Measurements from ENCODE around the gene AQR. TPM values are rescaled to one million over a fixed set of nuclear protein-coding genes. Genes with fewer than 3 reads are reported as not detected.
"Not testable (repeated sequence)": the region's sequence is repeated elsewhere in the genome, so short reads cannot be mapped to it uniquely, and the experiment has no call there.

AQR gene
- total RNA-seq, 2 experiments from 2014 or later, result 35.3 to 36.2 TPM

GRCh38 chr15:34986771-34987480 lies 17.4 kb upstream of the AQR start:
- no peaks in the 10 kb centered on the region for H3K27me3 Mint-ChIP-seq
- H3K4me3 Mint-ChIP-seq, result peak overlapping the region; percentile 94
- H3K36me3 Mint-ChIP-seq, result peaks cover 18% of the 10 kb centered on the region
- DNase-seq, result no peak
- POLR2A ChIA-PET, result interaction anchor here (1.6 to 2.0 kb wide), 2 partner anchors 13 to 18 kb away, joined by 7 to 9 read pairs; partner anchors contain the start of gene AQR
- H3K27ac Mint-ChIP-seq, result peak overlapping the region; percentile 95
- ATAC-seq (ENCODE audit: low read depth), result no peak
- H3K9me3 Mint-ChIP-seq, result no peaks in the 10 kb centered on the region
- H3K4me1 Mint-ChIP-seq, result peaks cover 22% of the 10 kb centered on the region

- Mint-ChIP-seq H3K4me3 (peak overlapping the region; percentile 94), H3K4me1 (peaks cover 22% of the 10 kb centered on the region)
These were observed 16.8 kb upstream of the AQR start for GRCh38 chr15:34986326-34986725.

GRCh38 chr15:34984889-34985630 lies 15.5 kb upstream of the AQR start:
- Mint-ChIP-seq H3K36me3 (peaks cover 18% of the 10 kb centered on the region), H3K27ac (peak overlapping the region; percentile 54), H3K4me1 (peaks cover 22% of the 10 kb centered on the region), H3K27me3 (no peaks in the 10 kb centered on the region), H3K9me3 (no peaks in the 10 kb centered on the region), H3K4me3 (peak overlapping the region; percentile 44)
- POLR2A ChIA-PET, result interaction anchor here (1.2 kb wide), 1 partner anchor 15 kb away, joined by 5 read pairs; the partner anchor contains the start of gene AQR
- no peak for DNase-seq
- no peak for ATAC-seq (ENCODE audit: low read depth)

More at GRCh38 chr15:34986326-34986725, 16.8 kb upstream of the AQR start:
- no peaks in the 10 kb centered on the region for H3K9me3 Mint-ChIP-seq
- peak overlapping the region; percentile 95 for H3K27ac Mint-ChIP-seq
- no peaks in the 10 kb centered on the region for H3K27me3 Mint-ChIP-seq
- POLR2A ChIA-PET, result interaction anchor here (1.6 kb wide), 1 partner anchor 17 kb away, joined by 9 read pairs; the partner anchor contains the start of gene AQR
- peaks cover 18% of the 10 kb centered on the region for H3K36me3 Mint-ChIP-seq
- no peak for ATAC-seq (ENCODE audit: low read depth)
- DNase-seq, result no peak

GRCh38 chr15:34976743-34977142 lies 7.2 kb upstream of the AQR start:
- DNase-seq (no peak), ATAC-seq (ENCODE audit: low read depth) (no peak)
- POLR2A ChIA-PET, result interaction anchor here (1.7 kb wide), 1 partner anchor 11 kb away, joined by 6 read pairs; the partner anchor contains the start of gene ZNF770
- peaks cover 4% of the 10 kb centered on the region for H3K36me3 Mint-ChIP-seq
- H3K27ac Mint-ChIP-seq, result no peak overlapping the region
- no peaks in the 10 kb centered on the region for H3K27me3 Mint-ChIP-seq
- H3K4me3 Mint-ChIP-seq, result no peak overlapping the region
- H3K4me1 Mint-ChIP-seq, result peaks cover 4% of the 10 kb centered on the region
- no peaks in the 10 kb centered on the region for H3K9me3 Mint-ChIP-seq

GRCh38 chr15:34976073-34976472 lies 6.5 kb upstream of the AQR start:
- Mint-ChIP-seq H3K4me1 (peaks cover 2% of the 10 kb centered on the region), H3K9me3 (no peaks in the 10 kb centered on the region), H3K27ac (no peak overlapping the region), H3K27me3 (no peaks in the 10 kb centered on the region), H3K4me3 (no peak overlapping the region), H3K36me3 (peaks cover 4% of the 10 kb centered on the region)
- POLR2A ChIA-PET, result interaction anchor here (1.7 kb wide), 1 partner anchor 12 kb away, joined by 6 read pairs; the partner anchor contains the start of gene ZNF770
- DNase-seq (no peak), ATAC-seq (ENCODE audit: low read depth) (no peak)

GRCh38 chr15:34973512-34973911 lies 4.0 kb upstream of the AQR start:
- H3K27me3 Mint-ChIP-seq, result no peaks in the 10 kb centered on the region
- H3K36me3 Mint-ChIP-seq, result peaks cover 6% of the 10 kb centered on the region
- POLR2A ChIA-PET, result interaction anchor here (1.5 kb wide), 1 partner anchor 15 kb away, joined by 7 read pairs; the partner anchor contains the start of gene ZNF770
- H3K27ac Mint-ChIP-seq, result no peak overlapping the region
- no peaks in the 10 kb centered on the region for H3K9me3 Mint-ChIP-seq
- ATAC-seq (ENCODE audit: low read depth) (no peak), DNase-seq (no peak)
- H3K4me3 Mint-ChIP-seq, result no peak overlapping the region
- peaks cover 6% of the 10 kb centered on the region for H3K4me1 Mint-ChIP-seq

- not testable (repeated sequence) for H3K27me3 Mint-ChIP-seq; H3K9me3 Mint-ChIP-seq; ATAC-seq (ENCODE audit: low read depth); DNase-seq
- Mint-ChIP-seq H3K27ac (peak overlapping the region; percentile 87), H3K4me3 (peak overlapping the region; percentile 95), H3K4me1 (peaks cover 21% of the 10 kb centered on the region), H3K36me3 (peaks cover 11% of the 10 kb centered on the region)
- POLR2A ChIA-PET, result interaction anchor here (1.0 to 3.0 kb wide), 6 partner anchors 15 to 951 kb away, joined by 3 to 85 read pairs (median 4); partner anchors contain the start of genes GOLGA8B and ZNF770
These were observed 629 bp upstream of the AQR start for GRCh38 chr15:34970098-34970643.

- H3K4me1 Mint-ChIP-seq, result peaks cover 28% of the 10 kb centered on the region
- H3K4me3 Mint-ChIP-seq, result no peak overlapping the region
These were observed 5.3 kb downstream of the AQR start for GRCh38 chr15:34964277-34964676.

GRCh38 chr15:34953851-34954250 lies 15.7 kb downstream of the AQR start:
- H3K4me1 Mint-ChIP-seq, result no peaks in the 10 kb centered on the region
- no peaks in the 10 kb centered on the region for H3K9me3 Mint-ChIP-seq
- DNase-seq (no peak), ATAC-seq (ENCODE audit: low read depth) (no peak)
- H3K4me3 Mint-ChIP-seq, result no peak overlapping the region
- peaks cover 11% of the 10 kb centered on the region for H3K36me3 Mint-ChIP-seq
- POLR2A ChIA-PET, result no interaction called here
- no peak overlapping the region for H3K27ac Mint-ChIP-seq
- no peaks in the 10 kb centered on the region for H3K27me3 Mint-ChIP-seq

More at GRCh38 chr15:34964277-34964676, 5.3 kb downstream of the AQR start:
- no peaks in the 10 kb centered on the region for H3K27me3 Mint-ChIP-seq
- ATAC-seq (ENCODE audit: low read depth), result no peak
- H3K36me3 Mint-ChIP-seq, result peaks cover 17% of the 10 kb centered on the region
- POLR2A ChIA-PET, result no interaction called here
- H3K9me3 Mint-ChIP-seq, result no peaks in the 10 kb centered on the region
- H3K27ac Mint-ChIP-seq, result no peak overlapping the region
- DNase-seq, result no peak

- POLR2A ChIA-PET, result interaction anchor here (0.5 kb wide), 1 partner anchor 1241 kb away, joined by 4 read pairs; no protein-coding TSS in a partner anchor
- no peak for ATAC-seq (ENCODE audit: low read depth)
- H3K27ac Mint-ChIP-seq, result no peak overlapping the region
These were observed 17.1 kb downstream of the AQR start for GRCh38 chr15:34952481-34952880.

GRCh38 chr15:34951993-34952392 lies 17.5 kb downstream of the AQR start:
- no peaks in the 10 kb centered on the region for H3K9me3 Mint-ChIP-seq
- POLR2A ChIA-PET, result interaction anchor here (0.5 kb wide), 1 partner anchor 1241 kb away, joined by 4 read pairs; no protein-coding TSS in a partner anchor

More at GRCh38 chr15:34952481-34952880, 17.1 kb downstream of the AQR start:
- DNase-seq, result no peak
- no peaks in the 10 kb centered on the region for H3K27me3 Mint-ChIP-seq
- no peaks in the 10 kb centered on the region for H3K4me1 Mint-ChIP-seq
- H3K9me3 Mint-ChIP-seq, result no peaks in the 10 kb centered on the region
- no peak overlapping the region for H3K4me3 Mint-ChIP-seq
- peaks cover 11% of the 10 kb centered on the region for H3K36me3 Mint-ChIP-seq

GRCh38 chr15:34944936-34945335 lies 24.6 kb downstream of the AQR start:
- Mint-ChIP-seq H3K4me3 (no peak overlapping the region), H3K36me3 (peaks cover 4% of the 10 kb centered on the region), H3K27me3 (no peaks in the 10 kb centered on the region), H3K9me3 (no peaks in the 10 kb centered on the region), H3K4me1 (no peaks in the 10 kb centered on the region), H3K27ac (no peak overlapping the region)
- DNase-seq (no peak), ATAC-seq (ENCODE audit: low read depth) (no peak)
- POLR2A ChIA-PET, result no interaction called here

More at GRCh38 chr15:34951993-34952392, 17.5 kb downstream of the AQR start:
- Mint-ChIP-seq H3K4me1 (no peaks in the 10 kb centered on the region), H3K36me3 (peaks cover 11% of the 10 kb centered on the region), H3K4me3 (no peak overlapping the region), H3K27me3 (no peaks in the 10 kb centered on the region), H3K27ac (no peak overlapping the region)
- DNase-seq (no peak), ATAC-seq (ENCODE audit: low read depth) (no peak)

GRCh38 chr15:34943711-34944110 lies 25.8 kb downstream of the AQR start:
- POLR2A ChIA-PET, result no interaction called here
- Mint-ChIP-seq H3K27me3 (no peaks in the 10 kb centered on the region), H3K4me1 (no peaks in the 10 kb centered on the region), H3K36me3 (peaks cover 4% of the 10 kb centered on the region), H3K27ac (no peak overlapping the region), H3K4me3 (no peak overlapping the region), H3K9me3 (no peaks in the 10 kb centered on the region)
- DNase-seq (no peak), ATAC-seq (ENCODE audit: low read depth) (no peak)

Data from activated naive CD8-positive, alpha-beta T cell treated with anti-CD3 and anti-CD28 coated beads, Interleukin-2, amount 10 ng/mL, durations not matched to agents 7 days and 5 days (primary cell).